Astrocyte (in vitro differentiated cells and primary cell): ENCODE data around the gene CD80.

Experiments used
- EZH2 ChIP-seq: IDR thresholded peaks from 2 replicates; pipeline ENCODE4 v1.6.1; 2012; ENCODE audit warnings: mild to moderate bottlenecking, low read length, inconsistent platforms; ENCODE audit not compliant: insufficient read depth
- TF ChIP-seq, protein P1 (sequence below): IDR thresholded peaks from 2 replicates; pipeline ENCODE4 v1.5.1; 2011; ENCODE audit warnings: low read depth, mild to moderate bottlenecking, inconsistent platforms, low read length, moderate library complexity; ENCODE audit not compliant: insufficient read depth

DNA sequence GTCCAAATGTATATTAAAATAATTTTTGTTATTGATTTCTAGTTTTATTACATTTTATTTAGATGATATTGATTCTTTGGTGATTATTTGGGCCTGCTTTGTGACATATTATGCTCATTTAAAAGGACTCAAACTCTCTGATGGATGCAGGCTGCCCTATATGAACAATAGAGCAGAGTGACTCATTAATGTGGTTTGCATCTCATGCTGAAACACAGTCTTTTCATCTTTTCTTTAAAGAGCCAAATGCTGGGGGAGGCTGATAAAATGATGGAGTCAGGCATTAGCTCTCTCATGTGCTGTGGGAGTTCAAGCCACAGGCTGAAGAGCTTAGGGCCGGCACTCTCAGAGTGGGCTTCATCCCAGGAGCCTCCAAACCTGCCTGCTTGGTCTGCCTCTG, 45.5 kb upstream of the CD80 start:
- no peak for TF ChIP-seq EZH2
- TF ChIP-seq, protein P1, sequence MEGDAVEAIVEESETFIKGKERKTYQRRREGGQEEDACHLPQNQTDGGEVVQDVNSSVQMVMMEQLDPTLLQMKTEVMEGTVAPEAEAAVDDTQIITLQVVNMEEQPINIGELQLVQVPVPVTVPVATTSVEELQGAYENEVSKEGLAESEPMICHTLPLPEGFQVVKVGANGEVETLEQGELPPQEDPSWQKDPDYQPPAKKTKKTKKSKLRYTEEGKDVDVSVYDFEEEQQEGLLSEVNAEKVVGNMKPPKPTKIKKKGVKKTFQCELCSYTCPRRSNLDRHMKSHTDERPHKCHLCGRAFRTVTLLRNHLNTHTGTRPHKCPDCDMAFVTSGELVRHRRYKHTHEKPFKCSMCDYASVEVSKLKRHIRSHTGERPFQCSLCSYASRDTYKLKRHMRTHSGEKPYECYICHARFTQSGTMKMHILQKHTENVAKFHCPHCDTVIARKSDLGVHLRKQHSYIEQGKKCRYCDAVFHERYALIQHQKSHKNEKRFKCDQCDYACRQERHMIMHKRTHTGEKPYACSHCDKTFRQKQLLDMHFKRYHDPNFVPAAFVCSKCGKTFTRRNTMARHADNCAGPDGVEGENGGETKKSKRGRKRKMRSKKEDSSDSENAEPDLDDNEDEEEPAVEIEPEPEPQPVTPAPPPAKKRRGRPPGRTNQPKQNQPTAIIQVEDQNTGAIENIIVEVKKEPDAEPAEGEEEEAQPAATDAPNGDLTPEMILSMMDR, result no peak
